Measurements from ENCODE around the gene PDP2.

PDP2 gene

DNA sequence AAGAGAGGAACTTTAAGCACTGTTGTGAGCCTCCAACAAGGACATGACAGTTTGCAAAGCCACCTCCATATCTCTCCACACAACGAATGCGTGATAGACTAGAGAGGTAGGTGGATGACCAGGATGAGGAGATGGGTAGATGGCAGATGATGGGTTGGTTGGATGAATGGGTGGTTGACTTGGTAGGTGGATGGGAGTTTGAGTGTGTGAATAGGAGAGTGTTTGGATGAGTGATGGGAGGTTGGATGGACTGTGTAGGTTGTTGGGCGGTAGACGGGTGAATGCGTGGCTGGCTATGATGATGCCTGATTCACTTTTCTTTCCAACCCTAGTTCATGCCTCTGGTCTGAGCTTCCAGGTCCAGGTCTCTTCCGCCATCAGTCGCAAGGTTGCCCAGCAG, 34.2 kb downstream of the PDP2 start:
- Histone ChIP-seq H4K20me1 (ENCODE audit: insufficient read depth, low read length, poor library complexity, severe bottlenecking) (no peaks in the 10 kb centered on the region), H3K36me3 (ENCODE audit: insufficient read depth, low read length) (no peaks in the 10 kb centered on the region), H3K9me2 (replicated peaks; ENCODE audit: low read depth, low read length) (no peaks in the 10 kb centered on the region), H3K9ac (ENCODE audit: low read depth, low read length, poor library complexity, severe bottlenecking) (no peak overlapping the region), H3K4me1 (ENCODE audit: insufficient read depth, low read length, poor library complexity, severe bottlenecking) (no peaks in the 10 kb centered on the region), H3K79me2 (ENCODE audit: insufficient read depth, low read length) (no peaks in the 10 kb centered on the region), H3K4me2 (ENCODE audit: low read depth, low read length, poor library complexity, severe bottlenecking) (no peak overlapping the region), H3F3A (ENCODE audit: low read depth) (no peaks in the 10 kb centered on the region), H3K4me3 (ENCODE audit: low read length, poor library complexity, severe bottlenecking) (no peak overlapping the region), H3K27me3 (ENCODE audit: insufficient read depth, low read length, poor library complexity, severe bottlenecking) (no peaks in the 10 kb centered on the region), H2AFZ (ENCODE audit: low read length) (no peak overlapping the region), H3K9me3 (ENCODE audit: insufficient read depth, low read depth, low read length) (no peaks in the 10 kb centered on the region)
- TF ChIP-seq, protein P1, sequence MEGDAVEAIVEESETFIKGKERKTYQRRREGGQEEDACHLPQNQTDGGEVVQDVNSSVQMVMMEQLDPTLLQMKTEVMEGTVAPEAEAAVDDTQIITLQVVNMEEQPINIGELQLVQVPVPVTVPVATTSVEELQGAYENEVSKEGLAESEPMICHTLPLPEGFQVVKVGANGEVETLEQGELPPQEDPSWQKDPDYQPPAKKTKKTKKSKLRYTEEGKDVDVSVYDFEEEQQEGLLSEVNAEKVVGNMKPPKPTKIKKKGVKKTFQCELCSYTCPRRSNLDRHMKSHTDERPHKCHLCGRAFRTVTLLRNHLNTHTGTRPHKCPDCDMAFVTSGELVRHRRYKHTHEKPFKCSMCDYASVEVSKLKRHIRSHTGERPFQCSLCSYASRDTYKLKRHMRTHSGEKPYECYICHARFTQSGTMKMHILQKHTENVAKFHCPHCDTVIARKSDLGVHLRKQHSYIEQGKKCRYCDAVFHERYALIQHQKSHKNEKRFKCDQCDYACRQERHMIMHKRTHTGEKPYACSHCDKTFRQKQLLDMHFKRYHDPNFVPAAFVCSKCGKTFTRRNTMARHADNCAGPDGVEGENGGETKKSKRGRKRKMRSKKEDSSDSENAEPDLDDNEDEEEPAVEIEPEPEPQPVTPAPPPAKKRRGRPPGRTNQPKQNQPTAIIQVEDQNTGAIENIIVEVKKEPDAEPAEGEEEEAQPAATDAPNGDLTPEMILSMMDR (conservative IDR thresholded peaks at IDR 0.05; ENCODE audit: low read length), result no peak
- TF ChIP-seq EZH2phosphoT487 (IDR thresholded peaks at IDR 0.05; ENCODE audit: borderline replicate concordance), result no peak

DNA sequence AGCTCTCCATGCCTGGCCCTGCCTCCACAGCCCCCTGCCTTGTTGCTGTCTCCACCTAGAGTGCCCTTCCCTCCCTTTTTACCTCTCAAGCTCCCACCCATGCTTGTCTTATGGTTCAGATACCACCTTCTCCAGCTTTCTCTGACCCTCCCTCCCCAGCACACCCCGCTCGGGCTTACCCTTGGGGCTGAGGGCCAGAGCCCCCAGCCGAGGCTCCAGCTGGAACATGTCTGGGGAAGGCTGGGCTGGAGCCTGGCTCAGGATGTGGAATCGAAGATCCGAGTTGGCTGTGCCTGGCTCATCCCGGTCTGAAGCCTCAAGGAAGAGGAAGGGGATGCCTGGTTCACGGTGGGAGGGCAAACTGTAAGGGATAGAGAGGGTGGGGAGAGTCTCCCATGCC, 34.7 kb downstream of the PDP2 start:
- no peaks in the 10 kb centered on the region for H3K79me2 ChIP-seq (ENCODE audit: insufficient read depth, low read length)

DNA sequence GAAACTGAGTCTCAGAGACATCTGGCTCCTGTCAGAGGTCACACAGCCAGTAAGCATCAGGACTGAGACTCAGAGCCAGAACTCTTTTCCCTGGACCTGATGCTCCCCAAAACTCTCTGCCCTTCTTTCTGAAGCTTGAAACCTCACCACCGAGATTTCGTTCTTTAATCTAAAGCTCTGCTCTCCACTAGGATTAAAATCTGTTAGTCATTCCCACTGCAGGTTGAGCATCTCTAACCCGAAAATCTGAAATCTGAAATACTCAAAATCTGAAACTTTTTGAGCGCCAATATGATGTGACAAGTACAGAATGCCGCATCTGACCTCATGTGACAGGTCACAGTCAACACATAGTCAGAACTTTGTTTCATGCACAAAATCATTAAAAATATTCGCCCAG, 36.2 kb downstream of the PDP2 start:
- no peaks in the 10 kb centered on the region for H3K9me2 ChIP-seq (replicated peaks; ENCODE audit: low read depth, low read length)
- no peaks in the 10 kb centered on the region for H3K9me3 ChIP-seq (ENCODE audit: insufficient read depth, low read depth, low read length)
- no peak overlapping the region for H3K4me2 ChIP-seq (ENCODE audit: low read depth, low read length, poor library complexity, severe bottlenecking)
- TF ChIP-seq EZH2phosphoT487 (IDR thresholded peaks at IDR 0.05; ENCODE audit: borderline replicate concordance), result no peak
- TF ChIP-seq, protein P1 (conservative IDR thresholded peaks at IDR 0.05; ENCODE audit: low read length), result no peak
- H3F3A ChIP-seq (ENCODE audit: low read depth), result no peaks in the 10 kb centered on the region
- no peaks in the 10 kb centered on the region for H3K36me3 ChIP-seq (ENCODE audit: insufficient read depth, low read length)
- H3K79me2 ChIP-seq (ENCODE audit: insufficient read depth, low read length), result no peaks in the 10 kb centered on the region
- H4K20me1 ChIP-seq (ENCODE audit: insufficient read depth, low read length, poor library complexity, severe bottlenecking), result no peaks in the 10 kb centered on the region
- no peak overlapping the region for H3K9ac ChIP-seq (ENCODE audit: low read depth, low read length, poor library complexity, severe bottlenecking)
- no peaks in the 10 kb centered on the region for H3K27me3 ChIP-seq (ENCODE audit: insufficient read depth, low read length, poor library complexity, severe bottlenecking)
- no peak overlapping the region for H3K4me3 ChIP-seq (ENCODE audit: low read length, poor library complexity, severe bottlenecking)
- no peak overlapping the region for H2AFZ ChIP-seq (ENCODE audit: low read length)
- no peaks in the 10 kb centered on the region for H3K4me1 ChIP-seq (ENCODE audit: insufficient read depth, low read length, poor library complexity, severe bottlenecking)

More for the DNA sequence above, 34.7 kb downstream of the PDP2 start:
- Histone ChIP-seq H3K4me3 (ENCODE audit: low read length, poor library complexity, severe bottlenecking) (no peak overlapping the region), H3K4me1 (ENCODE audit: insufficient read depth, low read length, poor library complexity, severe bottlenecking) (no peaks in the 10 kb centered on the region), H3K9me3 (ENCODE audit: insufficient read depth, low read depth, low read length) (no peaks in the 10 kb centered on the region), H3K36me3 (ENCODE audit: insufficient read depth, low read length) (no peaks in the 10 kb centered on the region), H4K20me1 (ENCODE audit: insufficient read depth, low read length, poor library complexity, severe bottlenecking) (no peaks in the 10 kb centered on the region), H3F3A (ENCODE audit: low read depth) (no peaks in the 10 kb centered on the region), H3K27me3 (ENCODE audit: insufficient read depth, low read length, poor library complexity, severe bottlenecking) (no peaks in the 10 kb centered on the region), H3K9me2 (replicated peaks; ENCODE audit: low read depth, low read length) (no peaks in the 10 kb centered on the region), H3K9ac (ENCODE audit: low read depth, low read length, poor library complexity, severe bottlenecking) (no peak overlapping the region), H2AFZ (ENCODE audit: low read length) (no peak overlapping the region), H3K4me2 (ENCODE audit: low read depth, low read length, poor library complexity, severe bottlenecking) (no peak overlapping the region)
- TF ChIP-seq, protein P1 (conservative IDR thresholded peaks at IDR 0.05; ENCODE audit: low read length), result no peak
- no peak for TF ChIP-seq EZH2phosphoT487 (IDR thresholded peaks at IDR 0.05; ENCODE audit: borderline replicate concordance)

Measured in Loucy (cell line).